GM12878 (cell line): ENCODE results near the gene AMN1. TPM values are rescaled to one million over a fixed set of nuclear protein-coding genes. Genes with fewer than 3 reads are reported as not detected.
A peak's percentile ranks its signal among the peaks of the same experiment; 100 is the strongest.

Experiments used
- ASH2L ChIP-seq: fragments of 300-600, 200-600 bp; sonication (generic); IDR thresholded peaks from 2 replicates; pipeline ENCODE4 v1.6.1; 2017; ENCODE audit warnings: low read depth, mild to moderate bottlenecking, borderline replicate concordance
- BRCA1 ChIP-seq: IDR thresholded peaks from 2 replicates; pipeline ENCODE4 v1.6.1; 2011; ENCODE audit warnings: low read depth, low read length, improper control_type of control experiment
- CHD1 ChIP-seq: IDR thresholded peaks from 2 replicates; pipeline ENCODE4 v1.6.1; 2012; ENCODE audit warnings: low read depth, low read length, improper control_type of control experiment
- CTCF ChIP-seq, 3 experiments: IDR thresholded peaks in 2 of 3; conservative IDR thresholded peaks in 1 of 3; 2 replicates each; pipeline ENCODE4 v1.5.1; 2011; ENCODE audit warnings: low read depth in 3 of 3, low read length in 3 of 3, mild to moderate bottlenecking in 3 of 3, control low read depth in 2 of 3, moderate library complexity in 2 of 3, inconsistent platforms in 1 of 3, mixed read lengths in 1 of 3; ENCODE audit not compliant: control insufficient read depth in 2 of 3, insufficient read depth in 1 of 3; ENCODE audit errors: extremely low read depth in 1 of 3
- CUX1 ChIP-seq: IDR thresholded peaks from 2 replicates; pipeline ENCODE4 v1.6.1; 2012; ENCODE audit warnings: improper control_type of control experiment, low read depth, low read length; ENCODE audit not compliant: insufficient replicate concordance
- DPF2 ChIP-seq: fragments of 450-650 bp; IDR thresholded peaks from 2 replicates; pipeline ENCODE4 v1.6.1; 2017; ENCODE audit warnings: mild to moderate bottlenecking
- FOS ChIP-seq: IDR thresholded peaks from 3 replicates; pipeline ENCODE4 v1.6.1; 2011; ENCODE audit warnings: borderline replicate concordance; ENCODE audit not compliant: insufficient read length; ENCODE audit errors: extremely low read depth
- JUNB ChIP-seq: IDR thresholded peaks from 2 replicates; pipeline ENCODE4 v1.6.1; 2016; ENCODE audit warnings: antibody characterized with exemption, mild to moderate bottlenecking
- KDM1A ChIP-seq: fragments of 200-600 bp; sonication (generic); IDR thresholded peaks from 2 replicates; pipeline ENCODE4 v1.6.1; 2016; ENCODE audit warnings: borderline replicate concordance
- MAX ChIP-seq: IDR thresholded peaks from 2 replicates; pipeline ENCODE4 v1.6.1; 2012; ENCODE audit warnings: low read depth, low read length, improper control_type of control experiment
- MTA2 ChIP-seq: fragments of 450-650 bp; IDR thresholded peaks from 2 replicates; pipeline ENCODE4 v1.6.1; 2016; ENCODE audit warnings: low read depth, mild to moderate bottlenecking, moderate library complexity
- POU2F2 ChIP-seq: IDR thresholded peaks from 3 replicates; pipeline ENCODE4 v1.6.1; 2011; ENCODE audit warnings: low read depth, mild to moderate bottlenecking, low read length, borderline replicate concordance
- RBBP5 ChIP-seq: fragments of 200-600 bp; sonication (generic); conservative IDR thresholded peaks from 2 replicates; pipeline ENCODE4 v1.6.1; 2016
- RCOR1 ChIP-seq: conservative IDR thresholded peaks from 2 replicates; pipeline ENCODE4 v1.6.1; 2012; ENCODE audit warnings: low read depth, low read length, improper control_type of control experiment
- SMAD1 ChIP-seq: fragments of 450-650 bp; IDR thresholded peaks from 2 replicates; pipeline ENCODE4 v1.6.1; 2018; ENCODE audit warnings: mild to moderate bottlenecking, low read depth; ENCODE audit not compliant: partially characterized antibody
- STAT3 ChIP-seq: IDR thresholded peaks from 2 replicates; pipeline ENCODE4 v1.6.1; 2011; ENCODE audit warnings: low read depth, low read length, improper control_type of control experiment
- TCF12 ChIP-seq: IDR thresholded peaks from 2 replicates; pipeline ENCODE4 v1.6.1; 2011; ENCODE audit warnings: low read depth, mild to moderate bottlenecking, low read length
- ZBTB11 ChIP-seq: fragments of 450-650 bp; formaldehyde crosslinking; IDR thresholded peaks from 2 replicates; pipeline ENCODE4 v1.5.0; 2022; ENCODE audit warnings: mild to moderate bottlenecking, missing genetic modification characterization
- polyA plus RNA-seq, 11 experiments: library from polyadenylated mRNA; depleted of rRNA in 4 of 11; unstranded in 6 of 11; stranded (reverse) in 5 of 11; fragments of >200 nt; fragmentation: Nextera tagmentation in 4 of 11; fragmentation: Illumina TruSeq in 1 of 11; extraction: Ambion mirVana in 4 of 11; extraction: Trizol in 1 of 11; gene quantifications; 1 replicate in 1 of 11; 2 replicates in 10 of 11; pipeline versions ENCODE4 v1.2.1 to v1.2.3, GENCODE V29; 2011 to 2016; ENCODE audit warnings: inconsistent platforms in 2 of 11, missing spikeins in 2 of 11, low read depth in 1 of 11
- total RNA-seq, 4 experiments: library from RNA; depleted of rRNA in 3 of 4; stranded (reverse); fragments of >200 nt in 3 of 4; fragmentation: Illumina TruSeq in 1 of 4; extraction: Trizol in 1 of 4; gene quantifications; 2 replicates each; pipeline versions ENCODE4 v1.2.1 to v1.2.3, GENCODE V29; 2013 to 2021

AMN1 gene
- total and polyA plus RNA-seq, 10 of the 15 experiments (the other 5 are each of a cell fraction or from before 2014, with no cell fraction given): 5.4 to 19.3 (median 9.3) TPM

- TF ChIP-seq TCF12: no peak
- TF ChIP-seq CTCF (IDR thresholded peaks at IDR 0.05 in 2 of 3, conservative IDR thresholded peaks at IDR 0.05 in 1 of 3; ENCODE audit: control insufficient read depth in 2 of 3, extremely low read depth in 1 of 3, insufficient read depth in 1 of 3, low read depth in 3 of 3, low read length in 3 of 3): peak; percentile 18 to 34 (median 22); a peak in 4 of 6 replicates
- TF ChIP-seq MTA2: peak; percentile 28
- no peak for TF ChIP-seq RBBP5
- TF ChIP-seq RCOR1: no peak
- TF ChIP-seq POU2F2: 0 out of 3 replicates have a peak, but pooled peaks have one; percentile 2
- no peak for TF ChIP-seq ZBTB11
- TF ChIP-seq DPF2: 0 out of 2 replicates have a peak, but pooled peaks have one; percentile 45
- TF ChIP-seq KDM1A: no peak
- TF ChIP-seq MAX: peak; percentile 80; the same call in 1 of the 2 replicates
- TF ChIP-seq CUX1: no peak
- TF ChIP-seq SMAD1: no peak
- TF ChIP-seq JUNB: no peak
- TF ChIP-seq BRCA1: no peak
- TF ChIP-seq FOS: no peak
- no peak for TF ChIP-seq ASH2L
- no peak for TF ChIP-seq CHD1
- no peak for TF ChIP-seq STAT3
Observed at GRCh38 chr12:31659087-31659942, 69.5 kb downstream of the AMN1 start, which contains the start of gene ETFBKMT (continued).
